WTC11 (cell line): Measurements from ENCODE around the gene MERTK.

Experiments used
- CTCF ChIP-seq: fragments of 200-600 bp; IDR thresholded peaks from 2 replicates; pipeline ENCODE4 v1.8.0; 2022; ENCODE audit warnings: antibody characterized with exemption
- ELF4 ChIP-seq: sonication (generic); formaldehyde crosslinking; IDR thresholded peaks from 2 replicates; pipeline ENCODE4 v1.8.1; 2022; ENCODE audit warnings: low read depth, mild to moderate bottlenecking, moderate library complexity, missing genetic modification reagents
- ZBTB21 ChIP-seq: sonication (generic); formaldehyde crosslinking; IDR thresholded peaks from 2 replicates; pipeline ENCODE4 v1.8.1; 2023; ENCODE audit warnings: mild to moderate bottlenecking, missing genetic modification reagents, borderline replicate concordance
- ZNF423 ChIP-seq: fragments of 250-450 bp; sonication (Bioruptor Pico); IDR thresholded peaks from 2 replicates; pipeline ENCODE4 v2.1.2; 2022; ENCODE audit warnings: mild to moderate bottlenecking, moderate library complexity
- TF ChIP-seq, protein P1 (sequence below): sonication (generic); formaldehyde crosslinking; IDR thresholded peaks from 2 replicates; pipeline ENCODE4 v1.8.0; 2022; ENCODE audit warnings: missing genetic modification reagents

GRCh38 chr2:111908578-111908977, 10.2 kb downstream of the MERTK start:
- TF ChIP-seq, protein P1, sequence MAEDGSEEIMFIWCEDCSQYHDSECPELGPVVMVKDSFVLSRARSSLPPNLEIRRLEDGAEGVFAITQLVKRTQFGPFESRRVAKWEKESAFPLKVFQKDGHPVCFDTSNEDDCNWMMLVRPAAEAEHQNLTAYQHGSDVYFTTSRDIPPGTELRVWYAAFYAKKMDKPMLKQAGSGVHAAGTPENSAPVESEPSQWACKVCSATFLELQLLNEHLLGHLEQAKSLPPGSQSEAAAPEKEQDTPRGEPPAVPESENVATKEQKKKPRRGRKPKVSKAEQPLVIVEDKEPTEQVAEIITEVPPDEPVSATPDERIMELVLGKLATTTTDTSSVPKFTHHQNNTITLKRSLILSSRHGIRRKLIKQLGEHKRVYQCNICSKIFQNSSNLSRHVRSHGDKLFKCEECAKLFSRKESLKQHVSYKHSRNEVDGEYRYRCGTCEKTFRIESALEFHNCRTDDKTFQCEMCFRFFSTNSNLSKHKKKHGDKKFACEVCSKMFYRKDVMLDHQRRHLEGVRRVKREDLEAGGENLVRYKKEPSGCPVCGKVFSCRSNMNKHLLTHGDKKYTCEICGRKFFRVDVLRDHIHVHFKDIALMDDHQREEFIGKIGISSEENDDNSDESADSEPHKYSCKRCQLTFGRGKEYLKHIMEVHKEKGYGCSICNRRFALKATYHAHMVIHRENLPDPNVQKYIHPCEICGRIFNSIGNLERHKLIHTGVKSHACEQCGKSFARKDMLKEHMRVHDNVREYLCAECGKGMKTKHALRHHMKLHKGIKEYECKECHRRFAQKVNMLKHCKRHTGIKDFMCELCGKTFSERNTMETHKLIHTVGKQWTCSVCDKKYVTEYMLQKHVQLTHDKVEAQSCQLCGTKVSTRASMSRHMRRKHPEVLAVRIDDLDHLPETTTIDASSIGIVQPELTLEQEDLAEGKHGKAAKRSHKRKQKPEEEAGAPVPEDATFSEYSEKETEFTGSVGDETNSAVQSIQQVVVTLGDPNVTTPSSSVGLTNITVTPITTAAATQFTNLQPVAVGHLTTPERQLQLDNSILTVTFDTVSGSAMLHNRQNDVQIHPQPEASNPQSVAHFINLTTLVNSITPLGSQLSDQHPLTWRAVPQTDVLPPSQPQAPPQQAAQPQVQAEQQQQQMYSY, result no peak
- TF ChIP-seq ZBTB21 (CRISPR knock-in tag) (no peak), ELF4 (no peak), CTCF (no peak), ZNF423 (CRISPR knock-in tag) (no peak)
